KMS-11 (cell line): ENCODE results near the gene TNN.

ENCODE experiments used
- H2AFZ ChIP-seq: fragments of 200-600 bp; sonication (generic); 2 replicates; pipeline ENCODE4 v1.6.1; 2016; ENCODE audit warnings: antibody characterized with exemption, mixed run types, low read depth
- H3K27ac ChIP-seq: fragments of 200-600 bp; sonication (generic); 2 replicates; pipeline ENCODE4 v1.6.1; 2016; ENCODE audit warnings: mild to moderate bottlenecking, mixed run types
- H3K27me3 ChIP-seq: fragments of 200-600 bp; sonication (generic); 2 replicates; pipeline ENCODE4 v1.6.1; 2017; ENCODE audit warnings: mild to moderate bottlenecking, low read depth, mixed run types, moderate library complexity; ENCODE audit not compliant: insufficient read depth
- H3K36me3 ChIP-seq: fragments of 200-600 bp; sonication (generic); 2 replicates; pipeline ENCODE4 v1.6.1; 2017; ENCODE audit warnings: mild to moderate bottlenecking, mixed run types; ENCODE audit not compliant: insufficient read depth
- H3K4me1 ChIP-seq: fragments of 200-600 bp; sonication (generic); 2 replicates; pipeline ENCODE4 v1.6.1; 2016; ENCODE audit warnings: mild to moderate bottlenecking, low read depth, mixed run types; ENCODE audit not compliant: poor library complexity, severe bottlenecking
- H3K4me2 ChIP-seq: fragments of 200-600 bp; sonication (generic); 2 replicates; pipeline ENCODE4 v1.7.0; 2016; ENCODE audit warnings: mild to moderate bottlenecking, mixed run types
- H3K4me3 ChIP-seq: fragments of 200-600 bp; sonication (generic); IDR thresholded peaks from 2 replicates; pipeline ENCODE4 v1.6.1; 2017; ENCODE audit warnings: low read depth, low read length, mixed read lengths; ENCODE audit not compliant: insufficient read depth
- H3K79me2 ChIP-seq: fragments of 200-600 bp; sonication (generic); 2 replicates; pipeline ENCODE4 v1.6.1; 2016; ENCODE audit warnings: low read depth, mixed run types; ENCODE audit not compliant: insufficient read depth
- H3K9ac ChIP-seq: fragments of 200-600 bp; sonication (generic); 2 replicates; pipeline ENCODE4 v1.6.1; 2016; ENCODE audit warnings: mild to moderate bottlenecking, mixed run types
- H4K20me1 ChIP-seq: fragments of 200-600 bp; sonication (generic); 2 replicates; pipeline ENCODE4 v1.6.1; 2016; ENCODE audit warnings: mild to moderate bottlenecking, mixed run types; ENCODE audit not compliant: insufficient read depth
- TF ChIP-seq, protein P1 (sequence below): fragments of 200-600 bp; sonication (generic); conservative IDR thresholded peaks from 2 replicates; pipeline ENCODE4 v1.6.1; 2017; ENCODE audit warnings: low read depth, mild to moderate bottlenecking, antibody characterized with exemption, low read length, moderate library complexity, mixed read lengths

The TNN gene

DNA sequence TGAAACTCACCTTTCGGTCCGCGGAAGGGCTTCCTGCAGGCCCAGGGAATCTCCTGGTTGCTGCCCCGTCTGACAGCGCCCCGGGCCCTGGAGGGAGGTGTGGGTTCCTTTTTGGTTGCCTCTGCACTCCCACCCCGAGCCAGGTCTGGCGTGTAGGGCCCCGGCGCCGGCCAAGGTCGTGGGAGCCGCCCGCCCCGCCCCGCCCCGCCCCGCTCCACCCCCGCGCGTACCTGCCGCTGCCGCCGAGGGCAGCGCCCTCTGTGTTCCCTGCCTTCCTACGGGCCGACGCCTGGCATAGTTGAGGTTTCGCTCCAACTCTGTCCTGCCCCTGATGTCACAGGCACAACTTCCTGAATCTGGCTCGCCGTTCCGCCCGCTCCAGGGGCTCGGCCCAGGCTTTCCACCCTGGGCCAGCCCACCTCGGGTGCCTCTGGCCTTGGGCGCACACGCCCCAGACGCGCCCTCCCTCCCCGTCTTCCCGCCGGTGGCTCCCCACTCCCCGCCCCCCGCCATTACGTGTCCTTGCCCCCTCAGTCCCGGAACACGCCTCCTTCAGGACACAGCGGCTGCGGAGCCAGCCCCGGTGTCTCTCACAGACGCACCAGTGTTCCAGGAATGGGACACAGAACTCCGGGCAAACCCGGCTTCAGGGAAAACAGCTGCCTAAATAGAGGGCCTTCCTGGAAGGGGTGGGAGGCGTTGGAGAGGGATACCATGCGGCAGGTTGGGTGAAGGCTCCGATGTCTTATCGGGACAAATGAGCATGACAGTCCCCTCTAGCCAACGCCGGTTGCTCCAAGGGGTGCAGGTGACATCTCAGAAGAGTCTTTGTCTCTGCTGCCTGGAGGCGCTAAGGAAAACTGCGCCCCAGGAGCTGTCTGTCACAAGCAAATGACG is 125.2 kb downstream of the TNN start, which contains the start of gene KIAA0040:
KIAA0040 (minus strand) TSS at position 147 of the 897 bp plus-strand sequence. CDS start 31,763 bp downstream, outside the sequence.
- H4K20me1 ChIP-seq: no peaks in the 10 kb centered on the region
- H3K27ac ChIP-seq: peak within 1 kb of the TSS; percentile 52
- H3K9ac ChIP-seq: peak within 1 kb of the TSS; percentile 65
- H3K4me3 ChIP-seq: peak within 1 kb of the TSS; percentile 95
- no peaks in the 10 kb centered on the region for H3K27me3 ChIP-seq
- TF ChIP-seq, protein P1, sequence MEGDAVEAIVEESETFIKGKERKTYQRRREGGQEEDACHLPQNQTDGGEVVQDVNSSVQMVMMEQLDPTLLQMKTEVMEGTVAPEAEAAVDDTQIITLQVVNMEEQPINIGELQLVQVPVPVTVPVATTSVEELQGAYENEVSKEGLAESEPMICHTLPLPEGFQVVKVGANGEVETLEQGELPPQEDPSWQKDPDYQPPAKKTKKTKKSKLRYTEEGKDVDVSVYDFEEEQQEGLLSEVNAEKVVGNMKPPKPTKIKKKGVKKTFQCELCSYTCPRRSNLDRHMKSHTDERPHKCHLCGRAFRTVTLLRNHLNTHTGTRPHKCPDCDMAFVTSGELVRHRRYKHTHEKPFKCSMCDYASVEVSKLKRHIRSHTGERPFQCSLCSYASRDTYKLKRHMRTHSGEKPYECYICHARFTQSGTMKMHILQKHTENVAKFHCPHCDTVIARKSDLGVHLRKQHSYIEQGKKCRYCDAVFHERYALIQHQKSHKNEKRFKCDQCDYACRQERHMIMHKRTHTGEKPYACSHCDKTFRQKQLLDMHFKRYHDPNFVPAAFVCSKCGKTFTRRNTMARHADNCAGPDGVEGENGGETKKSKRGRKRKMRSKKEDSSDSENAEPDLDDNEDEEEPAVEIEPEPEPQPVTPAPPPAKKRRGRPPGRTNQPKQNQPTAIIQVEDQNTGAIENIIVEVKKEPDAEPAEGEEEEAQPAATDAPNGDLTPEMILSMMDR: no peak
- H2AFZ ChIP-seq: peak within 1 kb of the TSS; percentile 93
- H3K4me2 ChIP-seq: peak within 1 kb of the TSS; percentile 96
- no peaks in the 10 kb centered on the region for H3K36me3 ChIP-seq
- peaks cover 20% of the 10 kb centered on the region; the same call in 1 of the 2 replicates for H3K79me2 ChIP-seq
- peaks cover 19% of the 10 kb centered on the region for H3K4me1 ChIP-seq

DNA sequence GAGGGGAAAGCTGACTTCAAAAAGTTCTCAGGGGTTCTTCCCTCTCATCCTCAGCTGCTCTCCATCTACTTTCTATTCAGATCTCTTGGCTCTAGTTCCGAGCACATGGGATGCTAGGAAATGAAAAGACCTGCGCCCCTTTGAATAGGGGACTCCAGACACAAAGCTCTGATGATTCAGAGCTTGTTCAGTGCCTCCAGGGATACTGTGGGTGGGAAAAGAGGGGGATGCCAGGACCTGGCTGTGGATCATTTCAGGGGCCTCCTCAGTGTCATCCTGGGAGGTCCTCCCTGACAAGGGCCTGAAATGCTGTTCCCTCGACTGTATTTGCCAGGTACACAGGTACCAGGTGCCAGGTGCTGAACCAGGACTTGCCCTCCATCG is 125.9 kb downstream of the TNN start:
- Histone ChIP-seq H4K20me1 (no peaks in the 10 kb centered on the region), H2AFZ (peak overlapping the region; percentile 93), H3K4me1 (peaks cover 19% of the 10 kb centered on the region), H3K79me2 (peaks cover 20% of the 10 kb centered on the region; the same call in 1 of the 2 replicates), H3K4me2 (no peak overlapping the region), H3K36me3 (no peaks in the 10 kb centered on the region), H3K9ac (no peak overlapping the region), H3K27me3 (no peaks in the 10 kb centered on the region), H3K4me3 (no peak overlapping the region), H3K27ac (no peak overlapping the region)
- TF ChIP-seq, protein P1: no peak

DNA sequence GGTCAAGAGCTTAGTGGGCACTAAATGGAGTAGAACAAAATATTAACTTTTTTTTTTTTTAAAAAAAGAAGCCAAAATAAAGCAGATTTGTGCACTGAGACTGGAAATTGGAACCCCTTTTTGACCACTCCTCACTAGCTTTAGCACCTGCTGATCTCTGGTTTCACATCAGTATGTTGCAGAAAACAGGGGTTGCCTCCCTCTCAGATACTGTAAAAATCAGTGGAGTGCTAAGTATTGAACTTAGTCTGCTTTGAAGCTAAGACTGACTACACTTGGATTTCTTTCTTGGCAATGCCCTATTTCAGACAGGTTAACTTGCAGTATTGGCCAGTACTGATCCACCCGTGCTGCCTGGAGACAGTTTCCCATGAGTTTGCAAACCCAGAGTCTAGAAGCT is 127.6 kb downstream of the TNN start:
- Histone ChIP-seq H3K79me2 (peaks cover 12% of the 10 kb centered on the region; the same call in 1 of the 2 replicates), H3K4me3 (no peak overlapping the region), H3K27me3 (no peaks in the 10 kb centered on the region), H3K27ac (no peak overlapping the region), H3K36me3 (no peaks in the 10 kb centered on the region), H3K4me2 (no peak overlapping the region), H3K9ac (no peak overlapping the region), H2AFZ (no peak overlapping the region), H3K4me1 (peaks cover 18% of the 10 kb centered on the region), H4K20me1 (no peaks in the 10 kb centered on the region)
- TF ChIP-seq, protein P1: no peak

DNA sequence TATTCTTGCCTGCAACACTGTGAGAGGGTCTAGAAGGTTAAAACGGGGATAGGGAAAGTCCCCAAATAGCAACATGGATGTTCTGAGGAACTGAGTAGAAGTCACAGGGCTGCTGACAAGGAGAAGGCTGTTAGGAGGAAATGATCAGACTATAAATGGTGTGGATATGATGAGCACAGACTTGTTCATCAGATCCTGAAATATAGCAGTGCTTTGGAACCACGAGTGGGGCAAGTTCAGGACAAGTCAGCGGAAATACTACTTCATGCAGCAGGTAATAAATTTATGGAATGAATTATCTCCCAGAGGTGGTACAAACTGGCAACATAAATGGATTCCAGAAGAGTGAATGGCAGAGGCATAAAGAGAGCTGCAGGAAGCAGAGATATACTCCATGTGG is 128.2 kb downstream of the TNN start:
- H3K4me3 ChIP-seq: no peak overlapping the region
- TF ChIP-seq, protein P1: no peak

More for the DNA sequence above, 128.2 kb downstream of the TNN start:
- Histone ChIP-seq H4K20me1 (no peaks in the 10 kb centered on the region), H2AFZ (no peak overlapping the region), H3K4me1 (peaks cover 13% of the 10 kb centered on the region), H3K36me3 (no peaks in the 10 kb centered on the region), H3K9ac (no peak overlapping the region), H3K4me2 (no peak overlapping the region), H3K27me3 (no peaks in the 10 kb centered on the region), H3K79me2 (peaks cover 6% of the 10 kb centered on the region; the same call in 1 of the 2 replicates), H3K27ac (no peak overlapping the region)
